Fibroblast of lung (primary cell): Measurements from ENCODE around the gene EDNRB.

Experiments
- EZH2 ChIP-seq: IDR thresholded peaks from 2 replicates; pipeline ENCODE4 v1.5.1; 2012; ENCODE audit warnings: low read length, control low read depth, mild to moderate bottlenecking; ENCODE audit errors: missing control alignments
- TF ChIP-seq, protein P1 (sequence below), 2 donors: IDR thresholded peaks in 1 of 2; conservative IDR thresholded peaks in 1 of 2; 1 replicate in 1 of 2; 2 replicates in 1 of 2; pipeline ENCODE4 v1.5.1; 2011 to 2012; ENCODE audit warnings: low read length in 2 of 2, control low read depth in 1 of 2, inconsistent platforms in 1 of 2, low read depth in 1 of 2, mild to moderate bottlenecking in 1 of 2

DNA sequence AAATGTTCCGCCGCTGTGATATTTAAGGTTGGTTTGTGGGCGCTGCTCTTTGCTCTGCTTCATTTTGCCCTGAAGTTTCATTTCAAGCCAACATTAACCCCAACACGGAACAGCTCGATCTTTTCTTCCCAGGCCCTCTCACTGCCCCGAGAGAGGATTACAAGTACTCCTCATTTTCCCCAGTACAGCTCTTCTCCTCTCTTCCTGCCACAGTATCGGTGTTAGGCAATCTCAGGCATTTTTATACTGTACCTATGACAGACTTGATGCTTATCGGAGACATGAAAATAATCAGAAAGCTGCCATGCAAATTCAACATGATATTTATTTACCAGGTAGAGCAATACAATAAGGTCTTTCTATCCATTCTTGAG, 1.3 kb upstream of the EDNRB start:
- TF ChIP-seq, protein P1, sequence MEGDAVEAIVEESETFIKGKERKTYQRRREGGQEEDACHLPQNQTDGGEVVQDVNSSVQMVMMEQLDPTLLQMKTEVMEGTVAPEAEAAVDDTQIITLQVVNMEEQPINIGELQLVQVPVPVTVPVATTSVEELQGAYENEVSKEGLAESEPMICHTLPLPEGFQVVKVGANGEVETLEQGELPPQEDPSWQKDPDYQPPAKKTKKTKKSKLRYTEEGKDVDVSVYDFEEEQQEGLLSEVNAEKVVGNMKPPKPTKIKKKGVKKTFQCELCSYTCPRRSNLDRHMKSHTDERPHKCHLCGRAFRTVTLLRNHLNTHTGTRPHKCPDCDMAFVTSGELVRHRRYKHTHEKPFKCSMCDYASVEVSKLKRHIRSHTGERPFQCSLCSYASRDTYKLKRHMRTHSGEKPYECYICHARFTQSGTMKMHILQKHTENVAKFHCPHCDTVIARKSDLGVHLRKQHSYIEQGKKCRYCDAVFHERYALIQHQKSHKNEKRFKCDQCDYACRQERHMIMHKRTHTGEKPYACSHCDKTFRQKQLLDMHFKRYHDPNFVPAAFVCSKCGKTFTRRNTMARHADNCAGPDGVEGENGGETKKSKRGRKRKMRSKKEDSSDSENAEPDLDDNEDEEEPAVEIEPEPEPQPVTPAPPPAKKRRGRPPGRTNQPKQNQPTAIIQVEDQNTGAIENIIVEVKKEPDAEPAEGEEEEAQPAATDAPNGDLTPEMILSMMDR (conservative IDR thresholded peaks at IDR 0.05 in 1 of 2, IDR thresholded peaks at IDR 0.05 in 1 of 2; ENCODE audit: low read depth in 1 of 2, low read length in 2 of 2), result no peak
- no peak for TF ChIP-seq EZH2
